ENCODE measurements around the gene FUZ.
"Not testable (repeated sequence)": the region's sequence is repeated elsewhere in the genome, so short reads cannot be mapped to it uniquely, and the experiment has no call there.

FUZ gene

GRCh38 chr19:49830766-49831165 is 17.7 kb upstream of the FUZ start:
- no peak for DNase-seq (ENCODE audit: low spot score)

GRCh38 chr19:49829721-49830120 is 16.6 kb upstream of the FUZ start:
- DNase-seq (ENCODE audit: low spot score) = no peak

GRCh38 chr19:49829200-49829599 is 16.1 kb upstream of the FUZ start:
- DNase-seq (ENCODE audit: low spot score) = no peak

GRCh38 chr19:49827034-49827433 is 13.9 kb upstream of the FUZ start:
- DNase-seq (ENCODE audit: low spot score) = no peak

- DNase-seq (ENCODE audit: low spot score) = no peak
These were observed 11.6 kb upstream of the FUZ start for GRCh38 chr19:49824662-49825061.

GRCh38 chr19:49823472-49823871 is 10.4 kb upstream of the FUZ start:
- DNase-seq (ENCODE audit: low spot score) = peak; percentile 57

- no peak for DNase-seq (ENCODE audit: low spot score)
These were observed 7.0 kb upstream of the FUZ start for GRCh38 chr19:49820125-49820524.

- DNase-seq (ENCODE audit: low spot score) = not testable (repeated sequence)
These were observed 6.5 kb upstream of the FUZ start for GRCh38 chr19:49819452-49820115.

- DNase-seq (ENCODE audit: low spot score) = no peak
These were observed 5.7 kb upstream of the FUZ start for GRCh38 chr19:49818649-49819370.

- peak; percentile 89 for DNase-seq (ENCODE audit: low spot score)
These were observed 5.0 kb upstream of the FUZ start, which contains the start of gene MED25 for GRCh38 chr19:49817964-49818648. Gene MED25, plus strand, starts transcription at chr19:49818289. Its CDS starts 53 bp downstream, at chr19:49818342.

- DNase-seq (ENCODE audit: low spot score) = no peak
These were observed 3.5 kb upstream of the FUZ start for GRCh38 chr19:49816590-49816989.

- DNase-seq (ENCODE audit: low spot score) = no peak
These were observed 918 bp upstream of the FUZ start for GRCh38 chr19:49814010-49814409.

- no peak for DNase-seq (ENCODE audit: low spot score)
These were observed 568 bp downstream of the FUZ start for GRCh38 chr19:49812452-49812996.

- no peak for DNase-seq (ENCODE audit: low spot score)
These were observed 1.8 kb downstream of the FUZ start for GRCh38 chr19:49811328-49811727.

- DNase-seq (ENCODE audit: low spot score) = no peak
These were observed 3.1 kb downstream of the FUZ start for GRCh38 chr19:49809941-49810389.

- peak; percentile 63 for DNase-seq (ENCODE audit: low spot score)
These were observed 3.7 kb downstream of the FUZ start for GRCh38 chr19:49809160-49809940.

- DNase-seq (ENCODE audit: low spot score) = peak; percentile 94
These were observed 4.4 kb downstream of the FUZ start for GRCh38 chr19:49808711-49809159.

- DNase-seq (ENCODE audit: low spot score) = no peak
These were observed 5.0 kb downstream of the FUZ start for GRCh38 chr19:49807904-49808675.

- peak; percentile 38 for DNase-seq (ENCODE audit: low spot score)
These were observed 5.8 kb downstream of the FUZ start for GRCh38 chr19:49807058-49807903.

- DNase-seq (ENCODE audit: low spot score) = no peak
These were observed 6.5 kb downstream of the FUZ start for GRCh38 chr19:49806620-49806959.

Measured in germinal center (tissue), 1 donor.